ENCODE results near the gene CACNB4.

The CACNB4 gene

DNA sequence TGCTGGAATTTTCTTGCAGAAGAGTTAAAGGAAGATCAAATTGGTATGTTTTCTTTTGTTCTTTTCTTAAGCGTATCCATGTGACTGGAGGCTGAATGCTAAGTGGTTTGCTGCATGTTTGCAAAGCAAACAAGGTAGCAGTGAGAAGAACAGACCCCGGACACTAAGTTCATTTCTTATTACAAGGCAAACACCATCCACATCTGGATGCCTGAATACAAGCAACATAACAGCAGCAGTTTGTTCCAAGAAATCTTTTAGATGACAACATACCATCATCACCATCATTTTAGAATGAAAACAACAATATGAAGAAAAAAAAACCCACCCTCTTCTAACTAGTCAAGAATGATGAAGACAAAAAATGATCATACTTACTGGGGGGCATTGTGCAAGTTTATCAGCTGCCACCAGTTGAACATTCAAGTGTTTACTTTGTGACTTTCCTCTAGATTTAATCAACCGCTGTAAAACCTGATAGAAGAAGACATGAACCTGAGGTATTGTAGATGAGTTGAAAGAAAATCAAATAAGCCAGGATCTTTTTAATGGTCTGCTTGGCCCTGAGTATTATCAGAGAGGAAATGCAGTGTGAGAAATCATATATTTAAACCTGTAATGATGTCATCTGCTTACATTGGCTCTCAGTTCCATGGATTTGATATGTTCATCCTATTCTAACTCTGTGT is 245.6 kb downstream of the CACNB4 start:
- H3K4me1 ChIP-seq (ENCODE audit: control insufficient read depth, insufficient read depth, low read length): no peaks in the 10 kb centered on the region
- H3K27me3 ChIP-seq (ENCODE audit: control insufficient read depth in 1 of 2, insufficient read depth in 2 of 2, low read length in 2 of 2): no peaks in the 10 kb centered on the region
- no peaks in the 10 kb centered on the region for H3K36me3 ChIP-seq (ENCODE audit: control insufficient read depth in 2 of 2, insufficient read depth in 2 of 2, low read length in 2 of 2)
- no peaks in the 10 kb centered on the region for H3K9me3 ChIP-seq (ENCODE audit: control insufficient read depth in 2 of 2, low read length in 2 of 2)
- H3K27ac ChIP-seq (ENCODE audit: low read length): no peak overlapping the region
- no peak overlapping the region for H3K9ac ChIP-seq (ENCODE audit: low read length in 2 of 2)
- H3K4me3 ChIP-seq (ENCODE audit: low read length in 2 of 2): no peak overlapping the region

DNA sequence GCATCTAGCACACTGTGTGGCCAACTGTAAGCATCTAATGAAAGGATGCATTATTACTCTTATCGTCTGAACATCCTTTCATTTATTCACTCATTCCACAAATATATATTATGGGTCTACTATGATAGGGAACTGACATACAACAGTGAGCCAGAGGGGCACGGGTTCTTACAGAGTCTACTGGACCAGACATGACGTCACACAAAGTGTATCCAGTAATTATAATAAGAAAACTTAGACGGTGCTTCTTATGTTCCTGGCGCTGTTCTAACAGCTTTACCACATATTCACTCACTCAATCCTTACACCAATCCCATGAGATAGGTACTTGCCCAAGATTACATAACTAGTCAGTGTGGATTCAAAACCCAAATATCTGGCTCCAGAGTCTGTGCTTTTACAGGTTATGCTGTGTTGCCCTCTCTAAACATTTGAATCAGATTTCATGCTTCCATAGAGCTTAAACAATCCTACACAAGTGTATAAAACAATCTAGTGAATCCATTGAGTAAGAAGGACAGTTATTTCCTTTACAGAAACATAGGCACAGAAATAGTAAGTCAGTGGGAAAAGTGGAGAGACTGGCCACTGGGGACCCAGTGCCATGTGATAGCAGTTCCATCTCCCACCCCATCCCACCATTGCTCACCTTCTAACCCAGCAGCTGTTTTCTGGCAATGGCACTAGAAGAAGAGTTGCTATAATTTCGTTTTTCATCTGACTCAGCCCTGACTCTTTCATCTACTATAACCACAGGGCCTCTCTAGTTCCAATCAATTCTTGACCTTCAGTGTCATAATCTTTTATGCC is 246.4 kb downstream of the CACNB4 start:
- Histone ChIP-seq H3K9me3 (ENCODE audit: control insufficient read depth in 2 of 2, low read length in 2 of 2) (no peaks in the 10 kb centered on the region), H3K9ac (ENCODE audit: low read length in 2 of 2) (no peak overlapping the region), H3K27me3 (ENCODE audit: control insufficient read depth in 1 of 2, insufficient read depth in 2 of 2, low read length in 2 of 2) (no peaks in the 10 kb centered on the region), H3K36me3 (ENCODE audit: control insufficient read depth in 2 of 2, insufficient read depth in 2 of 2, low read length in 2 of 2) (no peaks in the 10 kb centered on the region), H3K4me1 (ENCODE audit: control insufficient read depth, insufficient read depth, low read length) (no peaks in the 10 kb centered on the region), H3K27ac (ENCODE audit: low read length) (no peak overlapping the region), H3K4me3 (ENCODE audit: low read length in 2 of 2) (no peak overlapping the region)

DNA sequence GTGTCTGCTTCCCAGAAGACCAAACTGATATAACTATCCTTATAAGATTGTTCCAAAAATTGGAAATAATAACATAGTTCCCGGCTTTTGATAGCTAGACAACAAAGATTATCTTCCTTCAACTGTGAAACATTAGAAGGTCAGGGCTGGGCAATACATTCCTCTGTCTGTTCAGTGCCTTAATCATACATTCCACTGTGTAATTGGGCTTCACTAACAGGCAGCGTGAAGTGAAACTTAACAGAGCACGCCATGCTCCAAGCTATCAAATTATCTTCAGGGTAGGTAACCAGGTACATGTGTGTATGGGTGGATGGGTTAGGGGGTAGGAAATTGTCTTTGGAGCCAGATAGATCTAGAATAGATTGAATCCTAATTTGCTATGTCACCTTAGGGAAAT is 247.1 kb downstream of the CACNB4 start:
- Histone ChIP-seq H3K4me1 (ENCODE audit: control insufficient read depth, insufficient read depth, low read length) (no peaks in the 10 kb centered on the region), H3K27me3 (ENCODE audit: control insufficient read depth in 1 of 2, insufficient read depth in 2 of 2, low read length in 2 of 2) (no peaks in the 10 kb centered on the region), H3K9me3 (ENCODE audit: control insufficient read depth in 2 of 2, low read length in 2 of 2) (no peaks in the 10 kb centered on the region), H3K4me3 (ENCODE audit: low read length in 2 of 2) (no peak overlapping the region), H3K9ac (ENCODE audit: low read length in 2 of 2) (no peak overlapping the region), H3K27ac (ENCODE audit: low read length) (no peak overlapping the region), H3K36me3 (ENCODE audit: control insufficient read depth in 2 of 2, insufficient read depth in 2 of 2, low read length in 2 of 2) (no peaks in the 10 kb centered on the region)

DNA sequence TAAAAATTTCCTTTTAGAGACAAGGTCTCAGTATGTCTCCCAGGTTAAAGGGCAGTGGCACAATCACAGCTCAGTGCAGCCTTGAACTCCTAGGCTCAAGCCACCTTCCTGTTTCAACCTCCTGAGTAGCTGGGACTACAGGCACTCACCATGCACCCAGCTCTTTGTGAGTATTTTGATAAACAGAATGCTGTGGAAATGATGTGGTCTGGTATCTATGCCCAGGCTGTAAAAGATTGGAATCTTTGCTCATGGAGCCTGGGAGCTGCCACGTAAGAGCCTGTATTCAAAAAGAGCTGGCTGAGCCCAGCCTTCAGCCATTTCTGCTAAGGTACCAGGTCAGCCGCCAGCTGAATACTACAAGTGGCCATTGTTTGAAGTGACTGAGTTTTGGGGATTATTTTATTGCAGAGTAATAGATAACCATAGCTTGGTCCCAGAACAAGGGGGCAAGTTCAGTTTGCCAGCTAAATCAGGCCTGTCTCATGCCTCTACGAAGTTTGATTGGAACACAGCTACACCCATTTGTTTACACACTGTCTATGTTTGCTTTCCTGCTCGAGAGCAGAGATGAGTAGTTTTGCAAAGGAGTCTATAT is 249.3 kb downstream of the CACNB4 start:
- Histone ChIP-seq H3K27ac (ENCODE audit: low read length) (no peak overlapping the region), H3K4me1 (ENCODE audit: control insufficient read depth, insufficient read depth, low read length) (no peaks in the 10 kb centered on the region), H3K9ac (ENCODE audit: low read length in 2 of 2) (no peak overlapping the region), H3K4me3 (ENCODE audit: low read length in 2 of 2) (no peak overlapping the region), H3K9me3 (ENCODE audit: control insufficient read depth in 2 of 2, low read length in 2 of 2) (no peaks in the 10 kb centered on the region), H3K27me3 (ENCODE audit: control insufficient read depth in 1 of 2, insufficient read depth in 2 of 2, low read length in 2 of 2) (no peaks in the 10 kb centered on the region), H3K36me3 (ENCODE audit: control insufficient read depth in 2 of 2, insufficient read depth in 2 of 2, low read length in 2 of 2) (no peaks in the 10 kb centered on the region)

DNA sequence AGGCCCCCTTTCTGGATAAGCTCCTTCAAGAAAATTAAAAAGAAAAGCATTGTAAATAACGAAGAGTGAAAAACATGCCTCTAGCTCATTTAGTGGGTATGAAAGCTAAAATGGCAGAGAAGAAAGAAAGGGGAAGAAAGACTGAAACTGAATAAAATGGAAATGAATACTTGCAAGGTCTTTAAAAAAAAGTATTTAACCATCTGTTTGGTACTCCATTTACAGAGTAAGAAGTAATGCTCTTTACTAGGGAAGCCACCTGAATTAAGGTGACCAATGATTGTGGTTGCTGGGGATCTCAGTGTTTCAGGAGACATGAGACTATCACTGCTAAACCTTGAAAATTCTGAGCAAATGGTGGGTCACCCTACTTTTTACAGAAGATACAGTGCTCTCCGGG is 253.0 kb downstream of the CACNB4 start:
- Histone ChIP-seq H3K36me3 (ENCODE audit: control insufficient read depth in 2 of 2, insufficient read depth in 2 of 2, low read length in 2 of 2) (no peaks in the 10 kb centered on the region), H3K27ac (ENCODE audit: low read length) (no peak overlapping the region)

DNA sequence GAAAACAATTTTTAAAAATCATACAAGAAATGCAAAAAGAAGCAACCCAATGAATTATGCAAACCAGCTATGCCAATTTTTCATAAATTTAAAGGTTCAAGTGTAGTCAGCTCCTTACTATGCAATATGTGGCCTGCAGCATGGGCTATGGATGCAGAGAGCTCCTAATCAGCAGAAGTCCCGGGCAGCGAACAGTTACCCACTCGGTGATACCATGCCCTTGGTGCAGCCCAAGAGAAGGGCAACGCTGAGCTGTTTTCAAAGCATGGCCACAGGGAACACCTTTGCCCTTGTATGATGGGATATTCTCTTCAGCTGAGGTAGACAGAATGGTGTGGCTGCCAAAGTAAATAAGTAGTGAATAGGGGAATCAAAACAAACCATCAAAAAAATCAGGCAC is 253.4 kb downstream of the CACNB4 start:
- Histone ChIP-seq H3K9ac (ENCODE audit: low read length in 2 of 2) (no peak overlapping the region), H3K27me3 (ENCODE audit: control insufficient read depth in 1 of 2, insufficient read depth in 2 of 2, low read length in 2 of 2) (no peaks in the 10 kb centered on the region), H3K4me1 (ENCODE audit: control insufficient read depth, insufficient read depth, low read length) (no peaks in the 10 kb centered on the region), H3K27ac (ENCODE audit: low read length) (no peak overlapping the region), H3K4me3 (ENCODE audit: low read length in 2 of 2) (no peak overlapping the region), H3K9me3 (ENCODE audit: control insufficient read depth in 2 of 2, low read length in 2 of 2) (no peaks in the 10 kb centered on the region), H3K36me3 (ENCODE audit: control insufficient read depth in 2 of 2, insufficient read depth in 2 of 2, low read length in 2 of 2) (no peaks in the 10 kb centered on the region)

More for the DNA sequence above, 253.0 kb downstream of the CACNB4 start:
- Histone ChIP-seq H3K27me3 (ENCODE audit: control insufficient read depth in 1 of 2, insufficient read depth in 2 of 2, low read length in 2 of 2) (no peaks in the 10 kb centered on the region), H3K4me1 (ENCODE audit: control insufficient read depth, insufficient read depth, low read length) (no peaks in the 10 kb centered on the region), H3K9ac (ENCODE audit: low read length in 2 of 2) (no peak overlapping the region), H3K9me3 (ENCODE audit: control insufficient read depth in 2 of 2, low read length in 2 of 2) (no peaks in the 10 kb centered on the region), H3K4me3 (ENCODE audit: low read length in 2 of 2) (no peak overlapping the region)

DNA sequence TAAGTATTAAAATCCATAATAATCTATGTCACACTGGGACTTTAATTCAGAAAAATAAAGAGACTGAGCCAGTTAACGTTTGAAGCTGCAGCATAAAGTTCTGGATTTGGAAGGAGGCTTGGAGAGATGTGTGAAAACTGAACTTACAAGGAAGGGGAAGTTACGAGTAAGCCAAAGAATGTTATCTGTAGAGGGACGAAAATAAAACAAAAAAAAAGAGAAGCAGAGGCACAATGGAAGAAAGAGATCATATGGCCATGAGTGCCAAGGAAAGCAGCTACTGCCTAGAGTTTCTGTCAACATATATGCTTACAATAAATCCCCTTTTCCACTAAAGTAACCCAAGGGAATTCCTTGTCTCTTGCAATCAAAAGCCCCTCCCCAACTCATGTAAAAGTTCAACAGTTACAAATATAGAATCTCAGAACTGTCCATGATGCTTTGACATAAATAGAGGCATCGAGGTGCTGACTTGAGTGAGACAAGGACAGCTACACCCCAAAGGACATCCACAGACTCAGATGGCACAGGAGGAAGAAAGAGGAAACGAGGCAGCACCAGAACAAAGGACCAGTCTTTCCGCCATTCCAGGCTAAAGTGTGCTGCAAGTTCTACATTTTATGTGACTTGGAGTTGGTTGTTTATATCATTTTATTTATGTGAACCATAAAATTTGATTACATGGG is 254.5 kb downstream of the CACNB4 start:
- no peaks in the 10 kb centered on the region for H3K27me3 ChIP-seq (ENCODE audit: control insufficient read depth in 1 of 2, insufficient read depth in 2 of 2, low read length in 2 of 2)
- no peaks in the 10 kb centered on the region for H3K9me3 ChIP-seq (ENCODE audit: control insufficient read depth in 2 of 2, low read length in 2 of 2)
- no peak overlapping the region for H3K27ac ChIP-seq (ENCODE audit: low read length)
- H3K36me3 ChIP-seq (ENCODE audit: control insufficient read depth in 2 of 2, insufficient read depth in 2 of 2, low read length in 2 of 2): no peaks in the 10 kb centered on the region
- no peaks in the 10 kb centered on the region for H3K4me1 ChIP-seq (ENCODE audit: control insufficient read depth, insufficient read depth, low read length)
- no peak overlapping the region for H3K4me3 ChIP-seq (ENCODE audit: low read length in 2 of 2)
- H3K9ac ChIP-seq (ENCODE audit: low read length in 2 of 2): no peak overlapping the region

DNA sequence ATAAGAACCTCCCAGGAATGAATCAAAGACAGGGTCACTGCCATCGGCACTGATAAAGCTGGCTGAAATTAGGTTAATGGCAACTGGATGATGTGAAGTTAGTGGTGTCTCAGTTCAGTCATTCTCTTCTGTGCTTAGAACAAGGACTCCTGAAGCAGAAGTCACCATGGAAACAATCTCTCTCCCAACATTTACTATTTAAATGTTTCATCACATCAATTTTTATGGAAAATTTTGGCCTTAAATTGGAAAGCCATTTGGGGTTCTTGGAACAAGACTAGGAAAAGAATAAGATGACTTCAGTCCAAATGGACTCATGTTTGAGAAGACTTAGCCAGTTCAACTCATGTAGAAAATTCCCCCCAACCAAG is 255.2 kb downstream of the CACNB4 start:
- Histone ChIP-seq H3K9ac (ENCODE audit: low read length in 2 of 2) (no peak overlapping the region), H3K27ac (ENCODE audit: low read length) (no peak overlapping the region), H3K36me3 (ENCODE audit: control insufficient read depth in 2 of 2, insufficient read depth in 2 of 2, low read length in 2 of 2) (no peaks in the 10 kb centered on the region), H3K4me1 (ENCODE audit: control insufficient read depth, insufficient read depth, low read length) (no peaks in the 10 kb centered on the region), H3K27me3 (ENCODE audit: control insufficient read depth in 1 of 2, insufficient read depth in 2 of 2, low read length in 2 of 2) (no peaks in the 10 kb centered on the region), H3K9me3 (ENCODE audit: control insufficient read depth in 2 of 2, low read length in 2 of 2) (no peaks in the 10 kb centered on the region), H3K4me3 (ENCODE audit: low read length in 2 of 2) (no peak overlapping the region)

DNA sequence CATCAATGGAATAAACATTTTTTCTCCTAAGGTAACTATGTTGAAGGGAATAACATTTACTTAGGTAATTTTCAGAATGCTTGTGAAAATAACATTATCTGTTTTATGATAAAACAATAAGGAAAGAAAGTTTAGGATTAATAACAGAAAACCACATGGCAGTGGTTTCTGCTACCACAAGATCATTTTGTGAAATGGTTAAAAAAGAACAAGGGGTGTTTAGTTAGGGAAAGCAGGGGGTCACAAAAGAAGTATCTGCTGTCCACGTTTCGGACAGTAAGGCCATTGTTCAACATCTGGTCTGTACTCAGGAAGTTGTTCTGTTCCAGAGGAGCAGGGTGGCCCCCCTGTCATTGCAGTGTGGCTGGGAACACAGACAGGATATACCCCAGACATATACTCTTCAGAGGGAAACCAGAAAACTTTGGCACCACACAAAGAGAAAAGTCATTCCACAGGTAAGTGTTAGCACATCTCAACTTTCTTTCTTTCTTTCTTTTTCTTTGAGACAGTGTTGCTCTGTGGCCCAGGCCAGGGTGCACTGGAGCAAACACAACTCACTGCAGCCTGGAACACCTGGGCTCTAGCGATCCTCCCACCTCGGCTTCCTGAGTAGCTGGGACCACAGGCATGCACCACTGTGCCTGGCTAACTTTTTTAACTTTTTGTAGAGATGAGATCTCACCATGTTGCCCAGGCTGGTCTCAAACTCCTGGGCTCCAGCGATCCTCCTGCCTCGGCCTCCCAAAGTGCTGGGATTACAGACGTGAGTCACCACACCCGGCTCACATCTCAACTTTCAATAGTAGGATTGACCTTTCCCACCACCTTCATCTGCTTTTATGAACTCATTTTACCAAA is 255.8 kb downstream of the CACNB4 start:
- H3K36me3 ChIP-seq (ENCODE audit: control insufficient read depth in 2 of 2, insufficient read depth in 2 of 2, low read length in 2 of 2): no peaks in the 10 kb centered on the region
- no peak overlapping the region for H3K9ac ChIP-seq (ENCODE audit: low read length in 2 of 2)
- no peaks in the 10 kb centered on the region for H3K27me3 ChIP-seq (ENCODE audit: control insufficient read depth in 1 of 2, insufficient read depth in 2 of 2, low read length in 2 of 2)
- no peak overlapping the region for H3K4me3 ChIP-seq (ENCODE audit: low read length in 2 of 2)
- H3K4me1 ChIP-seq (ENCODE audit: control insufficient read depth, insufficient read depth, low read length): no peaks in the 10 kb centered on the region
- no peaks in the 10 kb centered on the region for H3K9me3 ChIP-seq (ENCODE audit: control insufficient read depth in 2 of 2, low read length in 2 of 2)
- H3K27ac ChIP-seq (ENCODE audit: low read length): no peak overlapping the region

DNA sequence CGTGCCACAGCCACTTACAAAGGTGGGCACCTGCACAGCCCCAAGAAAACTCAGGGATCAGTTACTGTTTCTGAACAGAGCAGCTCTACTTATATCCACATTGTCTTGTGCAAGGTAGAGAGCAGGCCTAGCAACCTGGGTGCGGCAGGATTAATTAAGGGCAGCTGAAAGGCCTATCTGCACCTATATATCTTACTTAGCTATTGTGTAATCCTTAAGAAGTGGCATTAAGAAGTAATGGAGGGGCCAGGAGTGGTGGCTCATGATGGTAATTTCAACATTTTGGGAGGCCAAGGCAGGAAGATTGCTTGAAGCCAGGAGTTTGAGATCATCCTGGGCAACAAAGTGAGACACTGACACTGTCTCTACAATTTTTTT is 257.8 kb downstream of the CACNB4 start:
- Histone ChIP-seq H3K4me3 (ENCODE audit: low read length in 2 of 2) (no peak overlapping the region), H3K36me3 (ENCODE audit: control insufficient read depth in 2 of 2, insufficient read depth in 2 of 2, low read length in 2 of 2) (no peaks in the 10 kb centered on the region), H3K27ac (ENCODE audit: low read length) (no peak overlapping the region), H3K4me1 (ENCODE audit: control insufficient read depth, insufficient read depth, low read length) (no peaks in the 10 kb centered on the region), H3K9me3 (ENCODE audit: control insufficient read depth in 2 of 2, low read length in 2 of 2) (no peaks in the 10 kb centered on the region), H3K27me3 (ENCODE audit: control insufficient read depth in 1 of 2, insufficient read depth in 2 of 2, low read length in 2 of 2) (no peaks in the 10 kb centered on the region), H3K9ac (ENCODE audit: low read length in 2 of 2) (no peak overlapping the region)
